Endothelial cell of hepatic sinusoid (primary cell): ENCODE results near the gene GRB10.

Experiments used
- in situ Hi-C: cut with HindIII; loops from 2 replicates; pipeline ENCODE4 v1.10.0; 2017; ENCODE audit warnings: low sequenced_read_pairs

The GRB10 gene

DNA sequence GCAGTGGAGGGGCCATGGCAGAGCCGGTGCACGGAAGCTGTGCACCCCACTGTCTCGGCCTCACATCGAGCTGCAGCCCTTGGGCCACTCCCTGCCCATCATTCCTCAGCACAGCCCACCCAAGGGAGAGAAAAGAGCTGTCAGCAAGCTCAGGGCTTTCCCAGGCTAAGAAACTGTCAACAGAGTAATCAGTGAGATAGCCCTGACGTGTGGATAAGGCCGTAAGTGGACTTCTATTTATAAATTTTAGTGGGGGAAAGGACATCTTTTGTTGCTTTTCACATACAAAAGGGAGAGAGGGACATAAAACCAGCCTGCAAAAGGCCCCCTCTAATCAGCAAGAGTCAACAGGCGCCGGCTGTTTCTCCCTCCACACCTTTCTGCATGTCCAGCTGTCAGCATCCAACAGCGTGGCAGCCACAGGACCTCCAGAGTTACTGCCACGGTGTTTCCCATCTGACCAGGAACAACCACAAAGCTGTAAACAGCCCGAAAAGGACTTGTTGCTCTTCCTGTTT lies 160.7 kb downstream of the GRB10 start:
- in situ Hi-C loops, result no loop called here

DNA sequence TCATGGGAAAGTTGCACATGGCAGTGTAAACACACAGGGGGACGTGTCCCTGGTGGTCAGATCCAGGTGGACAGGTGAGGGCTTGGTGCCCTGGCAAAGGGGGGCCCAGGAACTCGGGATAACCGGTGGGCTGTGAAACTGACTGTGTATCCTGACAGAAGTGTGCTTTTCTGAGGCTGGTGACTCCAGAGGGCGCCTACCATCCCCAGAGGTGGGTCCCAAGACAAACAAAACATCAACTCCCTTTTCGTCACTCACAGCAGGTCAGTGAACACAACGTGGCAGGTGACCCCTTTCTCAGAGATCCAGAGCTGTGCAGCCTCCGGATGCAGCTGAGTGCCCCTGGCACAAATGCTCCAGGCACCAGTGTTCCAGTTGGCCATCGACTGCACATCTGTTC lies 161.5 kb downstream of the GRB10 start:
- in situ Hi-C loops, result no loop called here

DNA sequence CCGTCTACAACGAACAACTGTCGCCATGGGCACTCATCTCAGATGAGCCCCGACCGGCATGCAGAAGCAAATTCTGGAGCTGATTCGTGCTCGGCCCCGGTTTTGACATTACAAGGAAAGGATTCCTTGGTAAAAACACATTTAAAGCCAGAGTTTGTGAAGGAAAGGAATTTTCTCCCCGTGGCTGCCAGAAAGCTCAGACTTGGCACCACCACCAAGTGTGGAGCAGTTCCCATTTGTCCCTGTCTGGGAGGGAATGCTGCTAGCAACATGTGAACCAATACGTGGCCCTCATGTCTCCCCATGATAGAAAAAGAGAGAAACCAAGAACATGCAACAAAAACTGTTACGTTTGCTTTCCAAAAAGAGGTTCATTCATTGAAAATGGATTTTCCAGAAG lies 162.3 kb downstream of the GRB10 start:
- in situ Hi-C loops, result no loop called here

DNA sequence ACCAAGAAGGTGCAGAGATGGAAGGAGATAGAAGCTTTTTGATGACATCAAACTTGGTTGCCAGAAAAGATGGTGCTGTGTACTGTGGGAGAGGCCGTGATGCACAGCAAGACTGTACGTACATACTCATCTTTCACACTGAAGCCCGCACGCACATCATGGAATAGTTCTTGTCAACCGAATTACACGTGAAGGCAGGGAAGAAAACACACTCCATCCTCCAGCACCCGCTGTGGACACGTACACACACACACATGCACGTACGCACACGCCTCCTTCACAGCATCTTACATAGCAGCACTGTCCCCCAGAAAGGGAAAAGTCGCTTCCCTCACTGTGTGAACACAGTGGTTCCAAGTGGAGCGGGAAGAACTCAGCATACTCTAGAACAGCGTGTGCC lies 163.0 kb downstream of the GRB10 start:
- in situ Hi-C loops, result no loop called here

DNA sequence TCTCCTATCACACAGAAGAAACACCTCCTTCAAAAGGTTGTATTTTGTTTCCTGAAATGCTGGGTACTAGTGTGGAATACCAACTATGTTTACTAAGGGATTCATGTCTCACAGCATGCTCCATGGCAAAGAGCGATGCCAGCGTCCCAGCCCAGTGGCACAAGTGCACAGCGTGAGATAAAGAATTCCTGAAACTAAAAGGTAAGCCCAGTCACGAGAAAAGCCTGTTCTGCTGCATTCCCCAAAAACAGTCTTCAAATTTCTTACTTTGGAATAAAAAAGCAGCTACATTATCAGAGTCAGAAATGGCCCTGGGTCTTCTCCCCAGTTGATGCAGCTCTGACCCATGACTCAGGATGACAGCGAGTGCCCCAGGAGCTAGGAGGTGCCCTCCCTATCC lies 164.4 kb downstream of the GRB10 start:
- in situ Hi-C loops, result no loop called here

DNA sequence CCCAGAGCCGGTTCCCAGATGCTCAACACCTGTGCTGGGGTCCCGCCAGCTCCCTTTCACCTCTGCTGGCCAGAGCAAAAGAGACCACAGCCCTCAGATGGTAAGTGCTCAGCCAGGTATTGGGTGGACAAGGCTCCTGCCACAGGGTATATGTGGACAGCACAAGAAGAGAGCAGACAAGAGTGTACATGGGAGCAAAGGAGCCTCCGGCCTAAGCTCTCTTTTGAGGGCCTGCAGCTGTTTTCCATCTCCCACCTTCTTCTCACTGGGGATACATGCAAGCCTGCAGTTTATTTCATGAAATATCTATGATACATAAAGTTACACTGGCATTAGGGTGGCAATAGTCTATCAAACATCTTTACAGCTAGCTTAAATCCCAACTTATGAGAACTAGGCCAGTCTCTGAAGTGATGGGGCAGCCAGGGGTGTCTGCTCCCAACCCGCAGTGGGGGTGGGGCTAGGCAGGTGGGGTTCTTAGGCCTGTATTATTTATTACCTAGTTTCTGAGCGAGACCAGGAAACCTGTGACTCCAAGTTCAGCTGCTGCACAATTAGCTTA lies 167.1 kb downstream of the GRB10 start:
- in situ Hi-C loops, result no loop called here

DNA sequence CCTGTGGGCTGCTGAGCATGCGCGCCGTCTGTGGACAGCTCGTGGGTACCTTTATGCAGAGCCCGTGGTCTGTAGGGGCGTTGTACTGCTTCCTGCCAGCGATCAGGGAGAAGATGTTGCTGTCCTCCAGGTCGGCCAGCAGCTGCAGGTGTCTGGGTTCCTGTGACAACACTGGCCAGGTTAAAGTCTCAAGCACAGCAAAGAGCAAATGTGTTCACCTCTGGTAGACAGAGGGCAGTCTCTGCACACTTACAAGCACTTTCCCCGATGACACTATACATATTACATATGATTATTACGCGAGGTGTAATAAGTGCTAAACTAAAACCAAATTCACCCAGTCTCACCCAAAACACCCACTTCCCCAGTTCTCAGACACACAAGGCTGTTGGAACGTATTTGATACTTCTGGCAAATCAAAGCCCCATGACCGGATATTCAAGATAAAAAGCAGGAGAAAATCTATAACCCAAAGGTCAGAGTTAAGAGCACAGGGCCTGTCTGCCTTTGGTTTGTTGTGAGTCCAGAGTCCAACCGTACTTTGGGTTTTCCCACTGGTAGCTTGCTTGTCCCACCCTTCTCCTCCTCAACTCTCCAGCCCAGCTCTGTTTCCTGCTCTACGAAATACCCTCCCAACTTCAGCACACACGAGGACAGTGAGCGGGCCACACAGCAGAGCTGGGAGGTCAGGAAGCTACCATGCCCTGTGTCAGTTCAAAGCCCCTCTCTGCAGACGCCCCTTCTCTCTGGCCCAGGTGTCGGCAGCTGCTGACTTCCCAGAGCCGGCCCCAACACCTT lies 167.8 kb downstream of the GRB10 start:
- in situ Hi-C loops, result no loop called here

- in situ Hi-C loops, result no loop called here
These were observed 169.2 kb downstream of the GRB10 start for GRCh38 chr7:50613473-50613872.

DNA sequence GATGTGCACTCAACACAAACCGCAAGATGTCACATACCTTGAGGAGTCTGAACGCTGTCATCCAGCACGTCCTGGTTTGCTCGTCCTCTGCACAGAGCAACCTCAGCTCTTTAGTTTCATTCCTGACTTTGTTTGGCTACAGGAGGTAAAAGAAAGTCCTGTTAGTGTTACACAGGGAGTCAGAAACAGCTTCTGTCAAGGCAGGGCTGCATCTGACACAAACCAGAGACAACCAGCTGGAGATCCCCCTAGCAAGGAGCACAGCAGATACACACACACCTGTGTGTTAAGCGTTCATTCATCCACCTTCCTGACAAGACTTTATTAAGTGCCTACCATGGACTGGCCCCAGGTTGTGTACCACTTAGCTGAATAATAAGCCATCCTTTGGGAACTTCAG lies 170.0 kb downstream of the GRB10 start:
- in situ Hi-C loops, result no loop called here

- in situ Hi-C loops, result no loop called here
These were observed 172.0 kb downstream of the GRB10 start for GRCh38 chr7:50610521-50611277.

- in situ Hi-C loops, result no loop called here
These were observed 174.3 kb downstream of the GRB10 start for GRCh38 chr7:50608196-50608906.

DNA sequence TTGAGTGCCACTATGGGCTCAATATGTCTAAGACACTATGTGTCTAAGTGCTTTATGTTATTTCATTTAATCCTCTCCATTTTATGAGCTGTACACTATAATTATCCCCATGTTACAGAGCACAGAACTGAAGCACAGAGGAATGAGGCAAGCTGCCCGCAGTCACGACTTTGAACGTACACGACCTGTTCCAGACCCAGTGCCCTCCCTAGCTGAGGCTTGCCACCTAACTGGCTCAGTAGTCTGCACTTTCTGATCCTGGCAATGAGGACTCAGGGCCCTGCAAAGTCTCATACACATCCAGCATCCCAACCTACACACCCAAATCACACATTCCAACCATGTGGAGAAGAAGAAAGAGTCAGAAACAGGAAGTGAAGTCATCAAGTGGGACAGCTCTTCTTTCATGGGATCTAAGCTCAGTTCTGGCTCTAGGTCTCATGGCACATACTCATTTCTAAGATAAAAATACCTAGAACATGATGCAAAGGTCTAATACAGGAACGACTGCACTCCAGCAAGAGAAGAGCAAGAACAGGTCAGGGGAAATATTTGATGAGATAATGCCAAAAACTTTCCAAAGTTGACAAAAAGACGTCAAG lies 175.1 kb downstream of the GRB10 start:
- in situ Hi-C loops, result no loop called here

- in situ Hi-C loops, result no loop called here
These were observed 177.6 kb downstream of the GRB10 start for GRCh38 chr7:50605059-50605458.

DNA sequence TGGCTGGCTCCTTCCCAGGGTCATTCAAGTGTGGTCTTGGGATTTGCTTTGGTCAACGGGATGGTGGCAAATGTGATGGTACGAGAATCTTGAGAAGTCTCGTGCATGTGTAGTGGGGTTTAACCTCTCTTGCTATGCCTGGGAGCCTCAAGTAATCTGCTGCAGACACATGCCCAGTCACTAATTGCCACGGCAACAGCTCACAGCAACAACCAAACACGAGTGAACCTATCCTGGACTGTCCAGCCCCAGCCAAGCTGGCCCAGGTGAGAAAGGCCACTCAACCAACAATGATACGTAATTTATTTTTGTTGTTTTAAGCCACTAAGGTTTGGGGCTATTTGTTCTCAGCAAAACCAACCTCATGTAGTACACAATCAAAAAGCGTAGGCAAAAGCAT lies 179.4 kb downstream of the GRB10 start:
- in situ Hi-C loops, result no loop called here

DNA sequence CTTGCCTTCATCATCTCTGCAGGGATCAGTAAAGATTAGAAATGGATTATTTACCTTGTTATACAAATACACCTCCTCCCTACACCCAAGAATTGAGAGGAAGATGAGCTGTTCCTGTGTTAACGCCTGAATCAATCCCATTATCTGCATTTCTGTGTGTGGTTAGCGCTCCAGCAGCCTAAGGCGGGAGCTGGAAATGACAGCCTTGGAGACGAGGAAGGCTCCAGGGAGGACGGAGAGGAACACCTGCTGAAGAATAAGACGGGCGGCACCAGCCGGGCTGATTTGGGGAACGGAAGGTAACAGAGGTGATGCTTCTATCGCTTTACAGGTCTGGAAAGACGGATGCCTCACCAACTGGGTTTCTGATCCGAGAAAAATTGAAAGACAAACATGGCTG lies 183.3 kb downstream of the GRB10 start:
- in situ Hi-C loops, result no loop called here

DNA sequence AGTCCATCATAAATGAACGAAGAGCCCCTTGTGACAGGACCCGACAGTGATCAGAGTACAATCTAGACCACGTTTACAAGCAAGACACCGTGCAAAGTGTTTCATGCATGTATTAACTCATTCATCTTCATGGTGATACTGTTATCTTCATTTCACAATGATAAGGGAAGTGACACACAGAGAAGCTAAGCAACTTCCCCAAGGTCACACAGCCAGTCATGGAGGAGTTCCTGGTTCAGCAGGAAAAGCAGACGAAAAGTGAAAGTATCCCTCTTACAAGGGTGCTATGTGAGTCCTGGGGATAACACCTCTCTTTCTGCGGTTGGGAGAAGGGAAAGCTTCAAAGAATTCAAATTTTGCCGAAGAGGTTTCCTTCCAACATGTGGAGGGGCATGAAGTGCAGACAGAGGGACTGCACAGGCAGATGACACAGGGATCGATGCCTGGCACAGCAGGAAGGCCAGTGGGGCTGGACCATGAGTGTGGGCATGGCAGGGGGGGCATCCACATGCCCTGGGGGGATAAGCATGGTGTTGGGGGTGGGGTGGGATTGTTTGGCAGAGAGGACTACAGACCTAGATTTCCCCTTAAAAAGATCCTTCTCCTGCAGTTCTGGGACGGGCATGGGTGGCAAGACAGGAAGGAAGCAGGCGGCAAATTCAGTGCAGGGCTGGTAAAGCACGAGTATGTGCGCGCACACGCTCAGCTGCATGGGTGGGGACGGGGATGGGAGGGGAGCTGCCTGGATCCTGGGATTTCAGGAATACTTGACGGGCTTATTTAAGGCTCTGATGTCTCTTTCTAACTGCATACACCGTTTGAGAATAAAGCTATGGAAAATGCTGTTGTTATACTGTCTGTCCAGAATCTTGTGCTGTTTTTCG lies 184.0 kb downstream of the GRB10 start:
- in situ Hi-C loops, result no loop called here

DNA sequence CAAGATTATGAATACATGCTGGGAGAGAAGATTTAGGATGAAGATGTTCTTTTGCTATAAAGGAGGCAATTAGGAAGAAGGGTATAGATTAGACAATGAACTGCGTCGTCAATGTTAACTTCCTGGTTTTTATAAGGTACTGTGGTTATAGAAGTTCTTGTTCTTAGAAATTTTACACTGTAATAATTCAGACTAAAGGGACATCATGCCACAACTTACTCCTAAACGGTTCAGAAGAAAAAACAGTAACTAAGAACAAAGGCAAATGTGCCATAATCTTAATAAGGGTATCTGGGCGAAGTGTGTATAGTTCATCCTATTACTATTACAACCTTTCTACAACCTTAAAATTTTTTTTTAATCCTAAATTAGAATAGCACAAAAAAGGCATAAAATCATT lies 186.2 kb downstream of the GRB10 start:
- in situ Hi-C loops, result no loop called here

DNA sequence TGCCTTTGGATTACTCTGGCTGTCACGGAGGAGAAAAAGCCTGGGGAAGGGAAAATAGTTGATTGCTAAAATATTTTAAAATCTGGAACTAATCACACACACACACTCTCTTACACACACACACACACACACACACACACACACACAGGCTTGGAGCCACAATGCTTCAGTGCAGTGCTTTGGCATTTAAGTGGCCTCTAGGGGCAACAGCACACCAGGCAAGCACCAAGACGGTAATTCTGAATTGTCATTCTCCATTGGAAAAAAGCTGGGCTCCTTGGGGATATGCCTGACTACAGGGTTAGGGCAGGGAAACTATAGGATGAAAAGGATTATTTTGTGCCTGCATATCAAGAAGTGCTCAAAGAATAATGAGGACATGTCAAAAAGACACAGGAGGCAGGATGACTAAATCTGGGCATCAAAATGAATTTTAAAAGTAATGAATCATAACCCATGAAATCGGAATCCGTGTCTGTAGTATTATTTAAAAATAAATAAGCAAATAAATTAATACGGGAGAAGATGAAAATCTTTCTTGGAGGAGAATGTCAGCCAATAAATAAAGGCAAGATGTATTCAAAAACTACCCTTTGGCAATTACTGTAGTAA lies 187.1 kb downstream of the GRB10 start:
- in situ Hi-C loops, result no loop called here

- in situ Hi-C loops, result no loop called here
These were observed 187.8 kb downstream of the GRB10 start for GRCh38 chr7:50594734-50595485.
